GM12891 (cell line): ENCODE data around the gene HIC2.
"Not testable (repeated sequence)": the region's sequence is repeated elsewhere in the genome, so short reads cannot be mapped to it uniquely, and the experiment has no call there.

Experiments
- DNase-seq: peaks from one replicate; pipeline ENCODE4 v3.0.0; 2011; ENCODE audit warnings: low spot score; ENCODE audit not compliant: insufficient read length
- FAIRE-seq: peaks from 2 replicates; lab custom pipeline; 2011; peaks lifted over from hg19 to GRCh38; lab: Jason Lieb, UNC

Gene HIC2

GRCh38 chr22:21489149-21489680, 72.0 kb downstream of the HIC2 start:
- not testable (repeated sequence) for DNase-seq, FAIRE-seq

DNA sequence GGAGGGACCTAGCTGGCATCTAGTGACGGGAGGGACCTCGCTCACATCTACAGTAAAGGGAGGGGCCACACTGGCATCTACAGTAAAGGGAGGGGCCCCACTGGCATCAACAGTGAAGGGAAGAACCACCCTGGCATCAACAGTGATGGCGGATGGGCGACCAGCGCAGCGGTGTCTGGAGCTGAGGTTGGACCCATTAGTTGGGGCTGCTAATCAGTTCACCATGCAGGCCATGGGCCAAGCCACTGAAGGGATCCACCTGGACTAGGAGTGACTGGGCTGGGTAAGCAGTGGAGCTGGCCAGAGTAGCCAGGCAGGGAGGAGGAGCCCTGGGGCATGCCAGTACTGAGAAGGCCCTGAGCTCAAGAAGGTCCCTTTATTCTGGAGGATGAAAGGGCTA, 73.4 kb downstream of the HIC2 start:
- not testable (repeated sequence) for DNase-seq, FAIRE-seq

- FAIRE-seq, DNase-seq: not testable (repeated sequence)
Measured at GRCh38 chr22:21492271-21492670, 75.1 kb downstream of the HIC2 start.

DNA sequence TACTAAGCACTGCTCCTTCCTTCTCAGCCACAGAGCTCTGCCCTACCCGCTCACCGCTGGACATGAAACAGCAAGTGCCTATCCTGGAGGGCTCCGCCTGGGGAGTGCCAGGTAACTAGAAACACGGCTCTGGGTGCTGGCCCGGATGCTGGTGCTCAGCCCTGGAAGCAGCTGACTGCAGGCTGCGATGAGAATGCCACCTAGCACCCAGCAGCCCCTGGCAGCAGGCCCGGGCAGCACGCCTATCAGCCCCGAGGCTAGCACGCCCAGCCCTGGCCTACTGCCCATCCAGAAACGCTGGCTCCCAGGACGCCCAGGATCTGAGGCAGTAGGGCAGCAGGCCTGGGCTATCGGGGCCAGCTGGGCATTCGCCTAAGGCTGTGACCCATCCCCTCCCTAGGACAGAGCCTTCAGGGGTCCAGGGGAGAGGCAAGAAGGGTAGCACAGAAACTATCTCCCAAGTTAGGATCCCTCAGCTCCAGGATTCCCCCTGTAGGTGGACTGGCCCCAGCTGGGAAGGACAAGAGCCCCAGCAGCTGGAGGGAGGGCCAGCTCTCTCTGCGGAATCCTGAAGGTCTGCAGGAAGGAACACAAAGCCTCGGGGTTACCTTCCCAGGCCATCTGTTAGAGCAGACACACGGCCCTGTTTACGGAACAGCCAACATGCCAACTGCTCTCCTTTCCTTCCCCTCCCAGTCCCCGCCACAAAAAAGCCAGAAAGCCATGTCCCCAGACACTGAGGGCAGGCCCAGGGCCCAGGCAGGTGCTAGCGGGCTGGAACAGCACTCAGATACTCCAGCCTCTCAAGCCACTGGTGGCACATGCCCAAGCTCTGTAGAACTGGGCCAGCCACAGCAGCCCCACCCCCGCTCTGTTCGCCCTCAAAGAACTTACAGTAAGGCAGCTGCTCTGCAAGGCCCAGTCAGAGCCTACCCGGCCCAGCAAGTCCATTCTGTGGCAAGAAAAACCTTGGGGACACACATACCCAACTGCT, 76.9 kb downstream of the HIC2 start:
- DNase-seq, FAIRE-seq: not testable (repeated sequence)

DNA sequence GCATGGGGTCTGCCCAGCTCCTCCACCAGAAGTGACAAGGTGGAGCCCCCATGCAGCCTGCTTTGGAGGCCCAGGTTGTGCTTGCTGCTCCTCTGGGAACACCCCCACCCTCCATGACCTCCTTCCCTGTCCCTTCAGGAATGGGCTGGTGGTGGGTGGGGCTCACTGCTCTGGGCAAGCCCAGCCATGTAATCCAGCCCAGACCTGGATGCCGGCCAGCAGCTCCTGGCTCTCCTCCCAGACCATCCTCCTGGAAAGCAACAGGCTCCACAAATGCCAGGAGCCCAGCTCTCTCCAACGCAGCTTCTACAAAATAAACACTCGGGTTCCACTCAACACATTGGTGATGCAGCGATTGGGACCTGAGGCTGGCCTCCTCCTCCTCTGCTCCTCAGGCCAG, 80.8 kb downstream of the HIC2 start:
- not testable (repeated sequence) for DNase-seq, FAIRE-seq

DNA sequence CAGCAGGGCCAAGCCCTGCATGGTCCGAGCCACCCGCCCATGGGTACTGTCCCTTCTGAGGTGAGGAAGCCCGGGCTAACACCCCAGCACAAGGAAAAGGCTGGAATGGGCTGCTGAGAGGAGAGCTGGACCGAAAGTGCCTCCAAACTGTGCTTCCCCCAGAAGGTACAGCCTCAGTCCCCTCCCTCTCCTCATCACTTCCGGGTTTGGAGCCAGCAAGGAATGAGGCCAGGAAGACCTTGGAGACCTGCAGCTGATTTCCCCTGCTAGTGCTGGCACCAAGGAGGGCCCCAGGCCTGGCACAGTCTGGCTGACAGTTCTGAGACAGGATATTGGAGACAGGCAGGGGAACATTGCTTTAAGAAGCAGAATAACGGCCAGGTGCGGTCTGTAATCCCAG, 81.3 kb downstream of the HIC2 start:
- DNase-seq, FAIRE-seq: not testable (repeated sequence)

- not testable (repeated sequence) for FAIRE-seq, DNase-seq
Measured at GRCh38 chr22:21499623-21500506, 82.7 kb downstream of the HIC2 start.
